ENCODE measurements around the gene OR4D2. TPM values are rescaled to one million over a fixed set of nuclear protein-coding genes. Genes with fewer than 3 reads are reported as not detected.

The OR4D2 gene
- total RNA-seq, 1 donor from 2014 or later = not detected

GRCh38 chr17:58172369-58173071 lies 5.7 kb downstream of the OR4D2 start:
- intact Hi-C loops (cut with micrococcal nuclease) = loop anchor here (1.0 to 5.0 kb wide), 9 partner anchors 19 to 320 kb away; partner anchors contain the start of genes MKS1 and MRPS23

DNA sequence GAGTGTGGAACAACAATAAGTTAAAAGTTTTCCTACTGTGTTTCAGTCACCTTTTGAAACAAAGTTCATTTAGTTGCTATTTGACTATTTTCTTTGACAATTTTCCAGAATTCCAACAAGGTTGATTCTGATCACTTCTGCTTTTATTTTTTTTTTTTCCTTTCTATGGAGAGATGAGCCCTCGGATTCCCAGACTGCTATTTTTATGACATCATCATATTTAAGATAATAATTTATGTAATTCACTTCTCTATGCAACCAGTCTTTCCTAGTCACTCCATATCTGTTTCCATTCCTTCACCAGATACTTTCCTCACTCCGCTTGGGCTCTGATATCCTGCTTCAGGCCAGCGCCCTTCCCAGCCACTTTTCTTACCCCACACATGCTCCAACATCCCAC lies 8.1 kb downstream of the OR4D2 start:
- intact Hi-C loops (cut with micrococcal nuclease) = loop anchor here (5.0 kb wide), 1 partner anchor 323 kb away; the partner anchor contains the start of gene MRPS23

DNA sequence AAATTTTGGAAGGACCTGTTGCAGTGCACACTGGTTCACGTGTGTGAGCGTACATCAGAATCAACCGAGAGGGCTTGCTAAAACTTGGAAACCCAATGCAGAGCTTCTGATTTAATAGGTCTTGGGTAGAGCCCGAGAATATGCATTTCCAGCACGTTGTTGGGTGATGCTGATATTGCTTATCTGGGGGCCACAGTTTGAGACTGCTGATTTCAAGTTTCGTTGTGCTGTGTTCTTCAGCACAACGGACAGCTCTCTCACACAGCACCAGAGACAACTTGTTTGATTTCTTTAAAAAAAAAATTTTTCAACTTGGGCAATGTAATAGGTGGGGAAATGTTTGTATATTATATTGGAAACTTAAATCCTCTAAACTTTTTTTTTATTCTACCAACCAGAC lies 9.4 kb downstream of the OR4D2 start:
- intact Hi-C loops (cut with micrococcal nuclease) = no loop called here

DNA sequence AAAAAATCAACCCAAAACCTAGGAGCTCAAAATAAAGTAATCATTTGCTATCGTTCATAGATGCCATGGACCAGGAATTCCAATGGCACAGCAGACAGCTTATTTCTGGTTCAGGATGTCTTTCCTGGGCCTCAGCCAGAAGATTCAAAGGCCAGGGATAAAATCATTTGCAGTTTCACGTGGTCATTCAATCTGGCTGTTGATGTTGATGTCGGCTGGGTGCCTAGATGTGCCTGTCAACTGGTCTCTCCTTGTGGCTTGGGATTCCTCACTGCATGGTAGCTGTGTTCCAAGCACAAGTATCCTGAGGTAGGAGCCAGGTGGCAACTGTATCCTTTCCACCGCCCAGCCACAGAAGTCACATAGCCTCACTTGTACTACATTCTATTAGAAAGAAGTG lies 15.0 kb downstream of the OR4D2 start:
- intact Hi-C loops (cut with micrococcal nuclease) = no loop called here

DNA sequence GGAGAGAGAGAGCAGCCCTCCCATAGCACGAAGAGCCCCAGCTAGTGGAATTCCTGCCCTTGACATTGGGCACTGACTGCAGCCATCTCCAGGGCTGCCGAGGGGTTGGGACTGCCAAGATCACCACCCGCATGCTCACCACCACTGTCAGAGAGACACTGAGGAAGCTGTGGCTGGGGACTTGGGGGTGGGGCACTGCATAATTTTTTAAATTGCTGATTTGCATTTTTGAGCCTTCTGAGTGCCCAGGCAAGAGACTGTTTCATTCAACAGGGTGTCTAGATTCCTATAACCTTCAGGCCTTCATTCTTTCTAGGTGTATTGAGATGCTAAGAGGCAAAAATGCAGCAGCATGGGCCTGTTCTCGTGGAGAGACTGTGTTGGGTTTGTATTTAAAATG lies 16.7 kb downstream of the OR4D2 start:
- intact Hi-C loops (cut with micrococcal nuclease) = no loop called here

GRCh38 chr17:58184308-58184985 lies 17.7 kb downstream of the OR4D2 start:
- intact Hi-C loops (cut with micrococcal nuclease) = no loop called here

GRCh38 chr17:58184986-58185761 lies 18.4 kb downstream of the OR4D2 start:
- intact Hi-C loops (cut with micrococcal nuclease) = no loop called here

- intact Hi-C loops (cut with micrococcal nuclease) = no loop called here
Observed at GRCh38 chr17:58186591-58186990, 19.8 kb downstream of the OR4D2 start.

GRCh38 chr17:58187063-58187462 lies 20.3 kb downstream of the OR4D2 start:
- intact Hi-C loops (cut with micrococcal nuclease) = no loop called here

- intact Hi-C loops (cut with micrococcal nuclease) = no loop called here
Observed at GRCh38 chr17:58187675-58188074, 20.9 kb downstream of the OR4D2 start.

GRCh38 chr17:58189436-58190146 lies 22.8 kb downstream of the OR4D2 start:
- intact Hi-C loops (cut with micrococcal nuclease) = no loop called here

- intact Hi-C loops (cut with micrococcal nuclease) = no loop called here
Observed at GRCh38 chr17:58191241-58191896, 24.6 kb downstream of the OR4D2 start.

- intact Hi-C loops (cut with micrococcal nuclease) = no loop called here
Observed at GRCh38 chr17:58192612-58193011, 25.8 kb downstream of the OR4D2 start, which contains the start of gene EPX. Gene EPX, plus strand, starts transcription at chr17:58192726. Its CDS starts 121 bp downstream, at chr17:58192847.

GRCh38 chr17:58193641-58194255 lies 27.0 kb downstream of the OR4D2 start:
- intact Hi-C loops (cut with micrococcal nuclease) = no loop called here

DNA sequence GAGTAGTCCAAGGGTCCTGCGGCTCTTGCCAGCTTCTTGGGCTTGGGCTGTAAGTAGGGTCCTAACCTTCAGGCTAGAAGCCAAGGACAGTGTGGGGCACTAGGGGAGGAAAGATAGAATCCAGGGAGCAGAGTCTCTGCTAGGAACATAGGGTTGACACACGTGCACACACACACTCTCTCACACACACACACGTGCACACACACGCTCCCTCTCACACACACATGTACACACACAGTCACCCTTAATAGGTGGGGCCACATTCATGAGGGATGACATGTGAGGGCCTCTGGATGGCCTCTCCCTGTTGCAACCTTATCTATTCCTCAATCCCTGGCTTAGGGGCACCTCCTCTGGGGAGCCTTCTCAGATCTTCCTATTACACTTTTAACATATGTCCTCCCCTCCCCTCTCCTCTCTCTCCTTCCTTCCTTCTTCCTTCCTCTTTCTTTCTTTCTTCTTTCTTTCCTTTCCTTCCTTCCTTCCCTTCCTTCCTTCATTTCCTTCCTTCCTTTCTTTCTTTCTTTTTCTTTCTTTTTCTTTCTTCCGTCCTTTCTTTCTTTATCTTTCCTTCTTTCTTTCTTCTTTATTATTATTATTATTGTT lies 28.8 kb downstream of the OR4D2 start:
- intact Hi-C loops (cut with micrococcal nuclease) = no loop called here

- intact Hi-C loops (cut with micrococcal nuclease) = no loop called here
Observed at GRCh38 chr17:58196610-58197009, 29.8 kb downstream of the OR4D2 start.

DNA sequence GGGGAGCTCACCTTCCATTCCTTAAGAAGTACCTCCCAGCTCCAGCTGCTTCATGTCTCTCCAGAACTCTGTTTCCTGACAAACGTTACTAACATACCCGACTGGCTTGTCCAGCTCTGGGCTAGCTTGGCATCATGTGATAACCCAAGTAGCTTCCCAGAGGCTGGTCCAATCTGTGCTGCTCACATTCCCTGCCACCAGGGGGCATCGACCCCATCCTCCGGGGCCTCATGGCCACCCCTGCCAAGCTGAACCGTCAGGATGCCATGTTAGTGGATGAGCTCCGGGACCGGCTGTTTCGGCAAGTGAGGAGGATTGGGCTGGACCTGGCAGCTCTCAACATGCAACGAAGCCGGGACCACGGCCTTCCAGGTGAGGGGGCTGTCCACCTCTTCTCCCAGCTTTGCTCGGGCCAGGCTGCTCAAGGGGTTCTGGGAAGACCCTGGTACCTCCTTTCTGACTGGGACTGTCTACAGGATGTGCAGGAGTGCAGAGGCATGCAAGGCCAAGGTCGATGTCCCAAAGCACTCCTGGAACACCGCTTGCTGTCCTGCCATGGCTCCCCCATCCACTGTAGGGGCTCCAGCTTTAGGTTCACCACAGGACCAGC lies 33.3 kb downstream of the OR4D2 start:
- intact Hi-C loops (cut with micrococcal nuclease) = loop anchor here (1.0 kb wide), 1 partner anchor 247 kb away; no protein-coding TSS in a partner anchor

GRCh38 chr17:58202859-58203258 lies 36.1 kb downstream of the OR4D2 start:
- intact Hi-C loops (cut with micrococcal nuclease) = no loop called here

DNA sequence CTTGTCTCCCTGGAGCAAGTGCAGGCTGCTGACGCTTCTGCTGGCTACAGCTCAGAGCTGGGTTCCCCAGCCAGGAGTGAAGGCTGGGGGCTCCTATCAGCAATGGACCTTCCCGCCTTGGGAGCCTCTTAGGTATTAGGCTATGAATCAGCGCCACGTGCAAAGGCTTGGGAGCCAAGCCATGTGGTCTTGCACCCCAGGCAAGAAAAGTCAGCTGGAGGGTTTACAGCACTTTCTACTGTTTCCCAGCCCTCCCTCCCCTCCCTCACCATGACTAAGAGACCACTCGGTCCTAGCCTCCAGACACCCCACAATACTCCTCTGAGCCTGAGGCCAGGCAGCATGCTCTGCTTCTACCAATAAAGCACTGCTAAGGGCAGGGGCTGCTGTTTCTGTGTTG lies 38.0 kb downstream of the OR4D2 start:
- intact Hi-C loops (cut with micrococcal nuclease) = no loop called here

Data from T-helper 1 cell treated with Interleukin-12 subunit alpha and Interleukin-12 subunit beta and Interleukin-4 antibody, amounts not matched to agents 30 ng/mL and 1 ng/mL, for 36 hours (primary cell).